Nephron (organoid): ENCODE measurements around the gene PSRC1.
A peak's percentile ranks its signal among the peaks of the same experiment; 100 is the strongest.

ENCODE experiments used
- H3K27ac Mint-ChIP-seq, 3 experiments: 2 replicates each; pipeline ENCODE4 v1.8.0; 2020; ENCODE audit warnings: mixed read lengths in 3 of 3, mild to moderate bottlenecking in 2 of 3, moderate library complexity in 1 of 3
- H3K27me3 Mint-ChIP-seq: 2 replicates; pipeline ENCODE4 v1.8.0; 2021; ENCODE audit warnings: low read depth, mild to moderate bottlenecking, moderate library complexity, mixed read lengths
- H3K36me3 Mint-ChIP-seq: 2 replicates; pipeline ENCODE4 v1.8.0; 2020; ENCODE audit warnings: low read depth, mixed read lengths
- H3K4me1 Mint-ChIP-seq: 2 replicates; pipeline ENCODE4 v1.8.0; 2020; ENCODE audit warnings: mixed read lengths
- H3K4me3 Mint-ChIP-seq, 3 experiments: 2 replicates each; pipeline ENCODE4 v1.8.0; 2020; ENCODE audit warnings: mild to moderate bottlenecking in 3 of 3, mixed read lengths in 3 of 3, moderate library complexity in 2 of 3
- H3K9me3 Mint-ChIP-seq: 2 replicates; pipeline ENCODE4 v1.8.0; 2020; ENCODE audit warnings: mixed read lengths
- TF ChIP-seq, protein P1 (sequence below), 3 experiments: fragments of 200-600 bp; sonication (generic); IDR thresholded peaks; one replicate each; pipeline ENCODE4 v1.5.0; 2021; ENCODE audit warnings: antibody characterized with exemption in 3 of 3; ENCODE audit not compliant: unreplicated experiment in 3 of 3

The PSRC1 gene

GRCh38 chr1:109275706-109276345 lies 7.1 kb downstream of the PSRC1 start:
- peaks cover 15% of the 10 kb centered on the region for H3K36me3 Mint-ChIP-seq
- H3K4me3 Mint-ChIP-seq, result peak overlapping the region; percentile 19 to 42 (median 40)
- H3K27ac Mint-ChIP-seq, result peak overlapping the region; percentile 86 to 93 (median 92)
- peaks cover 54% of the 10 kb centered on the region for H3K4me1 Mint-ChIP-seq
- no peaks in the 10 kb centered on the region for H3K9me3 Mint-ChIP-seq
- TF ChIP-seq, protein P1, sequence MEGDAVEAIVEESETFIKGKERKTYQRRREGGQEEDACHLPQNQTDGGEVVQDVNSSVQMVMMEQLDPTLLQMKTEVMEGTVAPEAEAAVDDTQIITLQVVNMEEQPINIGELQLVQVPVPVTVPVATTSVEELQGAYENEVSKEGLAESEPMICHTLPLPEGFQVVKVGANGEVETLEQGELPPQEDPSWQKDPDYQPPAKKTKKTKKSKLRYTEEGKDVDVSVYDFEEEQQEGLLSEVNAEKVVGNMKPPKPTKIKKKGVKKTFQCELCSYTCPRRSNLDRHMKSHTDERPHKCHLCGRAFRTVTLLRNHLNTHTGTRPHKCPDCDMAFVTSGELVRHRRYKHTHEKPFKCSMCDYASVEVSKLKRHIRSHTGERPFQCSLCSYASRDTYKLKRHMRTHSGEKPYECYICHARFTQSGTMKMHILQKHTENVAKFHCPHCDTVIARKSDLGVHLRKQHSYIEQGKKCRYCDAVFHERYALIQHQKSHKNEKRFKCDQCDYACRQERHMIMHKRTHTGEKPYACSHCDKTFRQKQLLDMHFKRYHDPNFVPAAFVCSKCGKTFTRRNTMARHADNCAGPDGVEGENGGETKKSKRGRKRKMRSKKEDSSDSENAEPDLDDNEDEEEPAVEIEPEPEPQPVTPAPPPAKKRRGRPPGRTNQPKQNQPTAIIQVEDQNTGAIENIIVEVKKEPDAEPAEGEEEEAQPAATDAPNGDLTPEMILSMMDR (IDR thresholded peaks at IDR 0.05; ENCODE audit: unreplicated experiment in 3 of 3), result no peak
- peaks cover 14% of the 10 kb centered on the region for H3K27me3 Mint-ChIP-seq

DNA sequence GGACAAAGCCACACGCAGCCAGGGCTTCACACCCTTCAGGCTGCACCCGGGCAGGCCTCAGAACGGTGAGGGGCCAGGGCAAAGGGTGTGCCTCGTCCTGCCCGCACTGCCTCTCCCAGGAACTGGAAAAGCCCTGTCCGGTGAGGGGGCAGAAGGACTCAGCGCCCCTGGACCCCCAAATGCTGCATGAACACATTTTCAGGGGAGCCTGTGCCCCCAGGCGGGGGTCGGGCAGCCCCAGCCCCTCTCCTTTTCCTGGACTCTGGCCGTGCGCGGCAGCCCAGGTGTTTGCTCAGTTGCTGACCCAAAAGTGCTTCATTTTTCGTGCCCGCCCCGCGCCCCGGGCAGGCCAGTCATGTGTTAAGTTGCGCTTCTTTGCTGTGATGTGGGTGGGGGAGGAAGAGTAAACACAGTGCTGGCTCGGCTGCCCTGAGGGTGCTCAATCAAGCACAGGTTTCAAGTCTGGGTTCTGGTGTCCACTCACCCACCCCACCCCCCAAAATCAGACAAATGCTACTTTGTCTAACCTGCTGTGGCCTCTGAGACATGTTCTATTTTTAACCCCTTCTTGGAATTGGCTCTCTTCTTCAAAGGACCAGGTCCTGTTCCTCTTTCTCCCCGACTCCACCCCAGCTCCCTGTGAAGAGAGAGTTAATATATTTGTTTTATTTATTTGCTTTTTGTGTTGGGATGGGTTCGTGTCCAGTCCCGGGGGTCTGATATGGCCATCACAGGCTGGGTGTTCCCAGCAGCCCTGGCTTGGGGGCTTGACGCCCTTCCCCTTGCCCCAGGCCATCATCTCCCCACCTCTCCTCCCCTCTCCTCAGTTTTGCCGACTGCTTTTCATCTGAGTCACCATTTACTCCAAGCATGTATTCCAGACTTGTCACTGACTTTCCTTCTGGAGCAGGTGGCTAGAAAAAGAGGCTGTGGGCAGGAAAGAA lies 8.1 kb downstream of the PSRC1 start:
- Mint-ChIP-seq H3K9me3 (no peaks in the 10 kb centered on the region), H3K27me3 (peaks cover 15% of the 10 kb centered on the region), H3K4me1 (peaks cover 47% of the 10 kb centered on the region), H3K27ac (peak overlapping the region; percentile 86 to 93 (median 92)), H3K36me3 (peaks cover 21% of the 10 kb centered on the region), H3K4me3 (peak overlapping the region in 2 of 3 experiments; percentile 24 to 29)
- TF ChIP-seq, protein P1 (IDR thresholded peaks at IDR 0.05; ENCODE audit: unreplicated experiment in 3 of 3), result no peak

GRCh38 chr1:109273570-109274288 lies 9.2 kb downstream of the PSRC1 start:
- peaks cover 15% of the 10 kb centered on the region for H3K27me3 Mint-ChIP-seq
- peak overlapping the region; percentile 86 to 92 (median 92) for H3K27ac Mint-ChIP-seq
- TF ChIP-seq, protein P1 (IDR thresholded peaks at IDR 0.05; ENCODE audit: unreplicated experiment in 3 of 3), result no peak
- H3K4me1 Mint-ChIP-seq, result peaks cover 42% of the 10 kb centered on the region
- peak overlapping the region in 1 of 3 experiments; percentile 16 for H3K4me3 Mint-ChIP-seq
- H3K36me3 Mint-ChIP-seq, result peaks cover 18% of the 10 kb centered on the region
- no peaks in the 10 kb centered on the region for H3K9me3 Mint-ChIP-seq

- no peaks in the 10 kb centered on the region for H3K9me3 Mint-ChIP-seq
- H3K27me3 Mint-ChIP-seq, result peaks cover 15% of the 10 kb centered on the region
- H3K36me3 Mint-ChIP-seq, result peaks cover 21% of the 10 kb centered on the region
- H3K4me3 Mint-ChIP-seq, result no peak overlapping the region
- H3K27ac Mint-ChIP-seq, result peak overlapping the region in 1 of 3 experiments; percentile 42
- peaks cover 38% of the 10 kb centered on the region for H3K4me1 Mint-ChIP-seq
- TF ChIP-seq, protein P1 (IDR thresholded peaks at IDR 0.05; ENCODE audit: unreplicated experiment in 3 of 3), result no peak
Observed at GRCh38 chr1:109272831-109273547, 10.0 kb downstream of the PSRC1 start.

- Mint-ChIP-seq H3K36me3 (peaks cover 24% of the 10 kb centered on the region), H3K9me3 (no peaks in the 10 kb centered on the region), H3K4me1 (peaks cover 36% of the 10 kb centered on the region), H3K27ac (peak overlapping the region in 2 of 3 experiments; percentile 42 to 52), H3K27me3 (peaks cover 15% of the 10 kb centered on the region), H3K4me3 (no peak overlapping the region)
- TF ChIP-seq, protein P1 (IDR thresholded peaks at IDR 0.05; ENCODE audit: unreplicated experiment in 3 of 3), result no peak
Observed at GRCh38 chr1:109272021-109272799, 10.7 kb downstream of the PSRC1 start.
